ENCODE results near the gene ZNF48.
"Not testable (repeated sequence)": the region's sequence is repeated elsewhere in the genome, so short reads cannot be mapped to it uniquely, and the experiment has no call there.

The ZNF48 gene

DNA sequence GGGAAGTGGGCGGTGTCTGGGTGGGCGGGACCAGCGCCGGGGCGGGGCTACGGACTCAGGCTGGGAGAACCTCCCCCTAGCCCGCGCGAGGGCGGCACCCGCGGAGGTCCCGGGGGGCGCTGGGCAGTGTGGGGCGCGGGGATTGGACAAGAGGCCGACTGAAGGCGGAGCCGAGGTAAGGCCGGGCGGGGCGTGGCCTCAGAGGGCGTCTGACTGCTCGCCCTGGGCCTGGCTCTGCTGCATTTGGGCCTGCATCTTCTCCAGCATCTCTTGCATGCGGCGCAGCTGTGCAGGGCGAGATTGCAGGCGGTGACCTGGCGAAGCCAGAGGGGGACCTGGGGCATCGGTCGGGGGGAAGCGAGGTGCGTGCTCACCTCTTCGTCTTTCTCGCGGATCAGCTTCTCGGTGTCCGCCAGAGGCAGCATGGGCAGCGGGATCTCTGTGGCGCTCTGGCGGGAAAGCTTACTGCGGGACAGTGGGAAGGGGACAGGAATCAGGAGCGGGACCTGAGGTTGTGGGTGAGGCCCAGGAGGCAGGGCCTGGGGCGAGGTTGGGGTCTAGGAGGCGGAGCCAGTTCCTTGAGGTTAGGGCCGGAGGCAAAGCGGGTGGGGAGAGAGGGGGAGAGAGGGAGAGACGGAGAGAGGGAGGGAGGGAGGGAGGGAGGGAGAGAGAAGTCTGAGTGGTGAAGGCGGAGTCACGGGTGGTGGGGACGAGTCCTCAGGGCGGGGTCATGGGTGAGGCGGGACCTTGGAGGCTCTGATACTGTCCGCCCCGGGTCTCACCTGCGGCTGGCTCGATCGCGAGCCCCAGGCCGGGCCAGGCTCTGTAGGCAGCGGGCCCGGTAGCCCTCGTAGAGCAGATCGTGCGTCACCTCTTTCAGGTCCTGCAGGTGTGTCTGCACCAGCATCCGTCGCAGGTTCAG lies 16.7 kb upstream of the ZNF48 start:
- DNase-seq = peak; percentile 100

DNA sequence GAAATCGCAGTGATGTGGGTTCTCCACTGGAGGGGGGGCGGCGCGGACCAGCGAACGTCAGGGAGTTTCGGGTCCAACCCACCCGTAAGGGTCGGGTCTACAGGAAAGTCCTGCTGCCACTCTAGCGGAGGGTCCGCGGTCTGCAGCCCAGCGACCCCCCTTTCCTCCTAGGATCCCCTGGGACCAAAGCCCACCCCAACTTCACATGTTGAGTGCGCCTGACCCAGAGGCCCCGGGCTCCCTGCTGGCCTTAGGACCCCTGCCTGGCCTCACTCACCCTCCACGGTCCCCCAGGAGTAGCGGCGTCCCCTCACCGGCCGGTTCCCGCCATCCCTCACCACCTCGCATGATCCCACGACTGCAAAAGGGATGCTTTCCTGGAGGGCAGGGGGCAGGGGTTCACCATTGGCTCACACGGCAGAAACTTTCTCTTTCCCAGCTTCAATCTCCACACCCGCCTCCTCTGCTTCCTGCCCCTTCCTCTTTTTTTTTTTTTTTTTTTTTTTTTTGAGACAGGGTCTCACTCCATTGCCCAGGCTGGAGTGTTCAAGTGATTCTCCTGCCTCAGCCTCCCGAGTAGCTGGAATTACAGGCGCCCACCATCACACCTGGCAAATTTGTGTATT lies 15.9 kb upstream of the ZNF48 start:
- no peak for DNase-seq

DNA sequence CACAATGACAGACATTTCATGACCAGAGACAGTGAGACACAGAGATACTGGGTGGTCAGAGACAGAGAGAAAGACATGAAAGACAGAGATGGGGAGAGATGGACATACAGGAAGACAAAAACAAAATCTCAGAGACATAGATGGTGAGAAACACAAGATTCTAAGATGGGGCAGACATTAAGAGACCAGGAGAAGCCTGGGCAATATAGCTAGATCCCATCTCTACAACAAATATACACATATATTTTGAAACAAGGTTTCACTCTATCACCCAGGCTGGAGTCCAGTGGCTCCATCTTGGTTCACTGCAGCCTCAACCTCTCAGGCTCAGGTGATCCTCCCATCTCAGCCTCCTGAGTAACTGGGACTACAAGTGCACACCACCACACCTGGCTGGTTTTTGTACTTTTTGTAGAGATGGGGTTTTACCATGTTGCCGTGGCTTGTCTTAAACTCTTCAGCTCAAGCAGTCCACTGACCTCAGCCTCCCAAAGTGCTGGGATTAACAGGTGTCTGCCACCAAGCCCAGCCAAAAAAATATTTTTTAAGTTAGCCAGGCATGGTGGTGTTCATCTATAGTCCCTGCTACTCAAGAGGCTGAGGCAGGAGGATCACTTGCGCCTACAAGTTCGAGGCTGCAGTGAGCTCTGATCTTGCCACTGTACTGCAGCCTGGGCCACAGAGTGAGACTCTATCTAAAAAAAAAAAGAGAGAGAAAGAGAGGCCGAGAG lies 15.0 kb upstream of the ZNF48 start:
- no peak for DNase-seq

DNA sequence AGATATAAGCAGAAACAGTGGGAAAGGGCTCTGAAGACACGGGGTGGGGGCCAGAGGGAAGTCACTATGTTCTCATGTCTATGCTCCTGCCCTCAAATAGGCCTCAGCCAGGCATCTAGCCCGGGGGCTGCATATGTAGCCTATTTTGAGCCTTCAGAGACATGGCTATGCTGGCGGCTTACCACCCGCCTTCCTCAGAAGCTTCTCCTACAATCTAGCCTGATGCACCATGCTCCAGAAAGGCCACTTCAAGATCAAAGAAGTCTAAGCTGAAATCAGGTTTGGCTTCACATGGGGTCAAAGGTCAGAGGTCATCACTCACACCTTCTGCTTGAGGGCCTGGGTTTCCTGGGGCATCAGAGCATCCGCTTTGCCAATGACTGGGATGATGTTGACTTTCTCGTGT lies 14.4 kb upstream of the ZNF48 start:
- no peak for DNase-seq

DNA sequence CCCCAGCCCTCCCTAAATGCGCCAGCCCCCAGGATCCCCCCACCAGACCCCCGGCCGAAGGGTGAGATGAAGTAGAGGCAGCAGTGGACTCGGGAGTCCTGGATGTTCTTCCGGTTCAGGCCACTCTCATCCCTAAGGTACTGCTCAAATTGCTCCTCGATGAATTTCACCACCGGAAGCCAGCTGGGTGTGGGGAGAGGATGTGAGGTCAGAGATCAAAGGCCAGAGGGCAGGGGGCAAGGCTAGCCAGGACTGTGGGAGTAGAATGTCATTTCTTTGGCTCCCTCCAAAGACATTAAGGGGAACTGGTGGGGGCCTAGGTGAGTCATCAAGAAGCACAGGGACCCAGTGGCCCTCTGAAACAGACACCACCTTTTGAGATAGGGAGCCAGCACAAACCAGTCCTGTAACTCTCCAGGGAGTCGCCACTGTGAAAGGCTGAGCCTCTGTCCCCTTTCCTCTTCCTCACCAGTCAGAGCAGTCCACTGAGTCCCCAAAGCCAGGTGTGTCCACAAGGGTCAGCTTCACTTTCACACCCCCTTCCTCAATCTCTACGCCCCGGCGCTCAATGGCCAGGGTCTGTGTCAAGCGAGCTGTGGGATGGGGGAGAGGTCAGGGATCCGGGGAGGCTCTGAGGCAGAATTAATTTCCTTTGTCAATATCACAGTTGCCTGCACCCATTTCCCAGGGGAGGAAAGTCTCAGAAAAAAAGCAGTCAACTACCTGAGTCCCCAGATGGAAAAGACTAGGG lies 13.8 kb upstream of the ZNF48 start:
- DNase-seq = peak; percentile 60 to 70

DNA sequence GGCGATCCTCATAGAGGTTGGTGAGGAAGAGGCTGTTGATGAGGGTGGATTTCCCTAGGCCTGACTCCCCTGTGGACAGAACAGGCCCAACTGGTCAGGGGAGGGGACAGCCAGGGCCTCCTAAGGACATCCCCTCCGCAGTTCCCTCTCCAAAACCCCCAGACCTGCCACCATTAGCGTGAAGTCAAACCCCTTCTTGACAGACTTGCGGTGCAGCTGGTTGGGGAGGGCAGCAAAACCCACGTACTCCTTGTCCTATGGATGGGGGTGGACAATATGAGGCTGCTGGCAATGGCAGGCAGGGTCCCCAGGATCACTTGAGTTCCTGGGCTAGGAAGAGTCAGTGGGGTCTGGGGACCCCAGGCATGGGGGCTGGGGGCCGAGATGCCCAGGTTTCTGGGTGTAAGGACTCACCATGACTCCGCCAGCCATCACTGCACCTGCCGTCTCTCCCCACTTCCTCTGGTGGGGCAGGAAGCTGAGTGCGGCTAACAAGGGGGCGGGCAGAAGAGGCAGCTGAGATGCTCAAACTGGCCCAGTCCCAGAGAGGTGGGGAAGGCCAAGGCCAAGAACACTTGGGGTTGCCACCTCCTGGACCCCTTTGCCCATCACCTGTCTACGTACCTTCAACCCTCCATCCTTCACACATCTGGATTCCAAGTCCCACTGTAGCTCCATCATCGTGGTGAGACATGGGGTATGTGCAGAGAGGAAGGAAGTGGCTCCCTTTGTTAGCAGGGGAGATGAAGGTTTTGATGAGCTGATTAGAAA lies 12.9 kb upstream of the ZNF48 start, which contains the start of gene SEPTIN1:
Gene SEPTIN1 (minus strand): TSS at position 451 of the 771 bp plus-strand sequence. CDS start 19 bp downstream, at position 432.
- peak; percentile 81 to 85 for DNase-seq

DNA sequence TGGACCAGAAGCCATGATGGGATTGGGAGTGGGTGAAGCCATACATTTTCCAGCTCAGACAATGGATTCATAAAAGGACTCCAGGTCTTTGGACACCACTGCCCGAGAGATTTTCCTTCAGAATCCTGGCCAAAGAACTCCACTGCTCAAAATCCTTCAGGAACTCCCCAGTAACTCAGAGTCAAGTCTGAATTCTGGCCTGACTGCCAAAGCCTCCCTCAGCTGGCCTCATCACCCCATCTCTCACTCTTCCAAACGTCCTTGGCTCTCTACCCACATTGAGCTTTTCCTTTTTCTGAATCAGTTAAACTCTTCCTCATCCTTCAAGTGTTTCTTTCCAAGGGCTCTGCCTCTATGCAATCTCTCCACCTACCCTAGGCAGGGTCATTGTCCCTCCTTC lies 11.7 kb upstream of the ZNF48 start:
- no peak for DNase-seq

DNA sequence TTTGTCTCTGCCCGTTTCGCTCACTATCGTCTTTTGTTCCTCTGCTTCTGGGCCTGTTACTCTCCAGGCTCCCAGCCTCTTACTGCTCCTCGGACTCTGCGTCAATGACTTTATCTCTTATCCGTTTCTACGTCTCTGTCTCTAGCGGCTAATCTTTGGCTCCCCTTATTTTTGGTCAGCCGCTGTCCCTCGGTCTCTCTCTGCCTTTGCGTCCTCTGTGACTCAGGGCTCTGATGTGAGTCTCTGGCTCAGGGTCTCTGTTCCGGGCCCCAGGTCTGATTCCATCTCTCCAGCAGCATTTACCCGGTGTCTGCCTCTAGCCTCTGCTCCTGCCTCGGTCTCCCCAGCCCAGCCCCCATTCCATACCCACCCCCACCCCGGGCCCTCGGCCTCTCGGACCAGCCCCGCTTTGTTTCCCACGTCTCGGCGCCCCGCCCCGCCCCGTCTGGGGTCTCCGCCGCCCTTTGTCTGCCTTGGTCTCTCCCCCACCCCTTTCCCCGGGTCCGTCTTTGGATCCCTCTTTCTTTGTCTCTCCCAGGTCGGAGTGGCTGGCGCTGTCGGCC lies 547 bp upstream of the ZNF48 start:
- DNase-seq = no peak

DNA sequence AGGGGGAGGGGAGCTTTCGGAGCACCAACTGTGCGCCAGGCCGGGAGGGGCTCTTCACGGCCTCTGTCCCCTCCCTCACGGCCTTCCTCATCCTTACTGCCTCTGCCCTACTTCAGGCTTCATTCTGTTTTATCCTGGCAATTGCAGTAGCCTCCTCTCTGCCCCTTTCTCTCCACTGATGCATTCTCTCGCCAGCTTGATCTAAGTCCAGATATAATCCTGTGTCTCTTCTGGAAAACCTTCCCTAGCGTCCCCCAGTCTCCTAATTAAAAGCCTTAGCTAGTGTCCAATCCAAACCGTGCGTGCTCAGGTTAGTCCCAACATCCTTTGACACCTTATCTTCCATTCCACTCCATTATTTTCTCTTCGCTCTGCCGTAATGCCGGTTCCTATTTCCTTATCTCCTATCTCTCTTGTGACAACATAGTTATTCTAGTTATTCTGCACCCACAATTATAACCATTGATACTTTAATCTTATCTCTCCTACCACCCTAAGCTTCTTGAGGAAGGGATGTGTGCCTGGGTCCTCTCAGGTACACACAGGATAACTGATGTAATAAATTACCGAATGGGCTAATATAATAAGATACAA lies 869 bp downstream of the ZNF48 start:
- no peak for DNase-seq

DNA sequence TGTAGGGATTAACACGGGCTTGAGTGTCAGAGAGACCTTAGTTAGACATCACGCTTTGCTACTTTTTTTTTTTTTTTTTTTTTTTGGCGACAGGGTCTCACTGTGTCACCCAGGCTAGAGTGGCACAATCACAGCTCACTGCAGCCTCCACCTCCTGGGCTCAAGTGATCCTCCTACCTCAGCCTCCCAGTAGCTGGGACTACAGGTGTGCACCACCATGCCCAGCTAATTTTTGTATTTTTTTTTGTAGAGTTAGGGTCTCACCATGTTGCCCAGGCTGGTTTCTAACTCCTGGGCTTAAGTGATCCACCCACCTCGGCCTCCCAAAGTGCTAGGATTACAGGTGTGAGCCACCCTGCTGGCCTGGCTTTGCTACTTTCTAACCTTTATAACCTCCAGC lies 1.4 kb downstream of the ZNF48 start:
- not testable (repeated sequence) for DNase-seq

DNA sequence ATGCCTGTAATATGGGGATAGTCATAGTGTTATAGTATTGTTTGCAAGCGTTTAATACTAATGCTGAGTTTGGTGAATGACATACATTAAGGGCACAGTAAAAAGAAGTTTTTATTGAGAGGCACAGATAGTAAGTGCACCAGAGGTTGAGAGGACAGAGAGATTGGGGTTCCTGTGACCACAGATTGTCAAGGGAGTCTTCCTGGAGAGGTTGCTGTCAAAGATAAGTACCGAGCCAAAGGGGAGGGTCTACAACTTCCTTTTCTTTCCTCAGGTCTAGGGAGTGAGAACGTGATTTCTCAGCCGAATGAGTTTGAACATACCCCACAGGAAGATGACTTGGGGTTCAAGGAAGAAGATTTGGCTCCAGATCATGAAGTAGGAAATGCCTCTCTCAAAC lies 1.8 kb downstream of the ZNF48 start:
- DNase-seq = no peak

DNA sequence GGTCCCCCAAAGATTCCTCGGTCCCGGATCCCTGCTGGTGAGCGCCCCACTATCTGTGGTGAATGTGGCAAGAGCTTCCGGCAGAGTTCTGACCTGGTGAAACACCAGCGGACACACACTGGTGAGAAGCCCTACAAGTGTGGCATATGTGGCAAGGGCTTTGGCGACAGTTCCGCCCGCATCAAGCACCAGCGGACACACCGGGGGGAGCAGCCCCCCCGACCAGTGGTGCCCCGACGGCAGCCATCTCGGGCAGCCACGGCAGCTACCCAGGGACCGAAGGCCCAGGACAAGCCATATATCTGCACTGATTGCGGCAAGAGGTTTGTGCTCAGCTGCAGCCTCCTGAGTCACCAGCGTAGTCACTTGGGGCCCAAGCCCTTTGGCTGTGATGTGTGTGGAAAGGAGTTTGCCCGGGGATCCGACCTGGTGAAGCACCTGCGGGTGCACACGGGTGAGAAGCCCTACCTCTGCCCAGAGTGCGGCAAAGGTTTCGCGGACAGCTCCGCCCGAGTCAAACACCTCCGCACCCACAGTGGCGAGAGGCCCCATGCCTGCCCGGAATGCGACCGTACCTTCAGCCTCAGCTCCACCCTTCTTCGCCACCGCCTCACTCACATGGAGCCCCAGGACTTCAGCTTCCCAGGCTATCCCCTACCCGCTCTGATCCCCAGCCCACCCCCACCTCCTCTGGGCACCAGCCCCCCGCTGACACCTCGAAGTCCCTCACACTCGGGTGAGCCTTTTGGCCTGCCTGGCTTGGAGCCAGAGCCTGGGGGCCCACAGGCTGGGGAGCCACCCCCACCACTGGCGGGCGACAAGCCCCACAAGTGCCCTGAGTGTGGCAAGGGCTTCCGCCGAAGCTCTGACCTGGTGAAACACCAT lies 2.8 kb downstream of the ZNF48 start:
- DNase-seq = no peak

DNA sequence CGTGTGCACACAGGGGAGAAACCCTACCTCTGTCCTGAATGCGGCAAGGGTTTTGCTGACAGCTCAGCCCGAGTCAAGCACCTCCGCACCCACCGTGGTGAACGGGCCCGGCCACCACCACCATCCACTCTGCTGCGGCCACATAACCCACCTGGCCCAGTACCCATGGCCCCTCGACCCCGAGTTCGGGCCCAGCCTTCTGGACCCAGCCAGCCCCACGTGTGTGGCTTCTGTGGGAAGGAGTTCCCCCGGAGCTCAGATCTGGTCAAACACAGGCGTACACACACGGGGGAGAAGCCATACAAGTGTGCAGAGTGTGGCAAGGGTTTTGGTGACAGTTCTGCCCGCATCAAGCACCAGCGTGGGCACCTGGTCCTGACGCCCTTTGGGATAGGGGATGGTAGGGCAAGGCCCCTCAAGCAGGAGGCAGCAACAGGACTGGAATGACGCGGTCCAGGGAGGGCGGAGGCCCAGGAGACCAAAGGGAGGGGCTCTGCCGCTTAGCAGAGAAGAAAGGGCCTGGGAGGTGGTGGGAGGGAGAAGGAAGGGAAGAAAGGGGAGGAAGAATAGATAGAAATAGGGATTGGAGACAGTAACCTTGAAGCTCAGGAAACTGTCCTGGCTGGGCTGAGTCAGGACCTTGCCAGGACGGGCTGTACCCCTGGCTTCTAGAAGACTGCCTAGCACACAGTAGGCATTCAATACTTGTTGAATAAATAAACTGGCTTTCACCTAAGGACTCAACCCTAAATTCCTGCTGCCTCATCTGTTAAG lies 3.6 kb downstream of the ZNF48 start:
- DNase-seq = no peak

DNA sequence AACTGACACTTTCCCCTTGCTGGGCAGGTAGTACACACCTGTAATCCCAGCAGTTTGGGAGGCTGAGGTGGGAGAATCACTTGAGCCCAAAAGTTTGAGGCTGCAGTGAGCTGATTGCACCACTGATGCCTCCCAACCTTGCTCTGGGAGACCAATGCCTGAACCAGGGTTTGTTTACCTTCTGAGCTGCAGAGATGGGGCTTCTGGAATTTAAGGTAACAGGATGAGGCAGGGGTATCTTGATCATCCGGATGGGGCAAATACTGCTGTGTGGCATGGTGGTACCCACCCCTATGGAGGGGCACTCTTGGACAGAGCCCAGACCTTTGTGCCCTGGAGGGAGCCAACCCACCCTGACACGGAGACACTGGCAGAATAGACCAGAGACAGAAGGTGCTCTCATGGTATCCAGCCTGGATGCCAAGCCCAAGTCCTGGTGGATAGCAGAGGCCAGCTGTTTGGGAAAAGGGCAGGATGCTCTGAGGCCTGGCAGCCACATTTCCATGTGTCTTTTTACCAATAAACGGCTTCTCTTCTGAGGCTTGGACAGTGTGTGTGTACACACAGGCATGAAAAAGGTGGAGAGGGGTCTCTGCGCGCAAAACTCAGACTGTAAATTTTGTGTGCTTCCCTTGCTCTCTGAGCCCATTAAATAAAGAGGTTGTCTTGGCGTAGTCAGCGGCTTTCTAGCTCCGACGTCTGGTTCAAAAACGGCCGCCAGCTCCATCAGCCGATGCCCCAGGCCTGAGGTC lies 4.4 kb downstream of the ZNF48 start:
- no peak for DNase-seq

DNA sequence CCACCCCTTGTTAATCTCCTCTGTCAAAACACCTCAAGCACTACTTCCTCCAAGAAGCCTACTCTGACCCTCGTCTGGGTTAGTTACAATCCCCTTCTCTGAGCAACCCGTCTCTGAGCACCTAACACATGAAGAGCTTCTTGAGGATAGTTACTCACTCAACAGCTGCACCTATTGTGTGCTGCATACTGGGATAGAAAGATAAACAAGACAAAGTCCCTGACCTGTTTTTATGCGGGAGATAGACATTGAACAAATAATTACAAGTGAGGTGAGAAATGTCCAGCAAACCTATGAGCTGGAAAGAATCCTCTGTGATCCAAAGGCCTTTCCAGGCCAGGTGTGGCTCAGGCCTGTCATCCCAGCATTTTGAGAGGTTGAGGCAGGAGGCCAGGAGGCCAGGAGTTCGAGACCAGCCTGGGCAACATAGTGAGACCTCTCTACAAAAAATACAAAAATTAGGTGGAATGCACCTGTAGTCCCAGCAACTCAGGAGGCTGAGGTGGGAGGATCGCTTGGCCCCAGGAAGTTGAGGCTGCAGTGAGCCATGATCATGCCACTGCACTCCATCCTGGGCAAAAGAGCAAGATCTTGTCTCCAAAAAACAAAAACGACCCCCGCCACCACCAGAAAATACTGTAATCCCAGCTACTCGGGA lies 6.7 kb downstream of the ZNF48 start:
- DNase-seq = no peak

DNA sequence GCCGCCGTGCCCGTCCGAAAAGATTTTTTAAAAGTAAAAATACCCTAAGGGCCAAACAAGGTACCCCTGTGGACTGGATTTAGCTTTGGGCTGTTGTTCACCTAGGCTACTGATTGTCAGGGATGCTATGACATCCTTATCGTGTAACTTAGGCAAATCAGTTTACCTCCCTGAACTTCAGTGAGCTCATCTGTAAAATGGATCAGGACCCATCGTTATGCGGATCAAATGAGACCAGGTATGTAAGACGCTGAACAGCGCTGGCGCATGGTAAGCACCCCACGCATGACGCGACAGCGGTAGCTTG lies 11.5 kb downstream of the ZNF48 start:
- DNase-seq = no peak

DNA sequence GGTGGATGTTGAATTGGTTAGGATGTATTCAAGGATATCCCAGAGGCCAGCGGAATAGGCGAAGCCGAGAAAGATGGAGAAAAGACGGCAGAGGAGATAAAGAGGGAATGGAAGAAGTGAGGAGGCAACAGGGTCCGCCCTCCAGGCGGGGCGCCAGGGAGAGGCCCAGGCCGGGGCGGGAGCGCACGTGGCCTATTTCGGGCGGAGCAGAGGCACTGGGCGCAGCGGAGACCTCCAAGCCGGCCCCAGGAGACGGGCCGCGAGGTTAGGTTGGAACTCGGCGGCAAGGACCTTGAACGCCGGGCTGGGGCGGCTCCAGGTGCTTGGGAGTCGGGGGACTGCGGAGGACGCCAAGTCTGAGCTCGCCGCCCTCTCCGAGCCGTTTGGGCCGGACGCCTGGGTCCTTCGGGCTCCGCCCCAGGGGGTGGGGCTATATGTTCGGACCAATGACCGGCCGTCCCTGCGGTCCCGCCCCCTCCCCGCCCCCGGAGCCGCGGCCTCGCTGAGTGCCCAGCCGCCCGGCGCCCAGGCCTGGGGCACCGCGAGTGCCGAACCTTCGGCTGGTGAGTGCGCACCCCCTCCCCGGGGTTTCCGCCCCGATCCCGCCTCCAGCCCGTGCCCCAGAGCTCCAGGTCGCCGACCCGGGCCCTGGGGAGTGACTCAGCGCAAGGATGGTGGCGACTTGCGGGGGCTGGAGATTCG lies 12.0 kb downstream of the ZNF48 start, which contains the start of gene ZNF771:
Gene ZNF771 (plus strand): TSS at position 505 of the 702 bp plus-strand sequence. CDS start 448 bp downstream, outside the sequence.
- DNase-seq = peak; percentile 97 to 98
